ENCODE results near the gene CCDC116.

Gene CCDC116

GRCh38 chr22:21680830-21681565, 48.4 kb downstream of the CCDC116 start:
- TF ChIP-seq CTCF (IDR thresholded peaks at IDR 0.05; ENCODE audit: low read depth, low read length): no peak
- H3K9me3 ChIP-seq (ENCODE audit: severe bottlenecking): no peaks in the 10 kb centered on the region
- no peak overlapping the region for H3K4me3 ChIP-seq (ENCODE audit: low read depth, low read length)
- no peak for DNase-seq
- H3K27ac ChIP-seq: no peak overlapping the region
- H3K36me3 ChIP-seq: peaks cover 25% of the 10 kb centered on the region
- no peaks in the 10 kb centered on the region for H3K27me3 ChIP-seq (ENCODE audit: insufficient read depth, low read depth, severe bottlenecking)

GRCh38 chr22:21681566-21682370, 49.2 kb downstream of the CCDC116 start:
- no peaks in the 10 kb centered on the region for H3K27me3 ChIP-seq (ENCODE audit: insufficient read depth, low read depth, severe bottlenecking)
- H3K27ac ChIP-seq: no peak overlapping the region
- H3K9me3 ChIP-seq (ENCODE audit: severe bottlenecking): no peaks in the 10 kb centered on the region
- DNase-seq: no peak
- no peak overlapping the region for H3K4me3 ChIP-seq (ENCODE audit: low read depth, low read length)
- H3K36me3 ChIP-seq: peaks cover 25% of the 10 kb centered on the region
- TF ChIP-seq CTCF (IDR thresholded peaks at IDR 0.05; ENCODE audit: low read depth, low read length): no peak

GRCh38 chr22:21682385-21683175, 50.0 kb downstream of the CCDC116 start:
- Histone ChIP-seq H3K27ac (no peak overlapping the region), H3K27me3 (ENCODE audit: insufficient read depth, low read depth, severe bottlenecking) (no peaks in the 10 kb centered on the region), H3K36me3 (peaks cover 29% of the 10 kb centered on the region), H3K4me3 (ENCODE audit: low read depth, low read length) (no peak overlapping the region), H3K9me3 (ENCODE audit: severe bottlenecking) (no peaks in the 10 kb centered on the region)
- no peak for DNase-seq
- TF ChIP-seq CTCF (IDR thresholded peaks at IDR 0.05; ENCODE audit: low read depth, low read length): no peak

- Histone ChIP-seq H3K27me3 (ENCODE audit: insufficient read depth, low read depth, severe bottlenecking) (no peaks in the 10 kb centered on the region), H3K27ac (no peak overlapping the region), H3K36me3 (peaks cover 36% of the 10 kb centered on the region), H3K4me3 (ENCODE audit: low read depth, low read length) (no peak overlapping the region), H3K9me3 (ENCODE audit: severe bottlenecking) (no peaks in the 10 kb centered on the region)
- no peak for TF ChIP-seq CTCF (IDR thresholded peaks at IDR 0.05; ENCODE audit: low read depth, low read length)
- no peak for DNase-seq
Measured at GRCh38 chr22:21683401-21683811, 50.8 kb downstream of the CCDC116 start.

- H3K9me3 ChIP-seq (ENCODE audit: severe bottlenecking): no peaks in the 10 kb centered on the region
- no peaks in the 10 kb centered on the region for H3K27me3 ChIP-seq (ENCODE audit: insufficient read depth, low read depth, severe bottlenecking)
- peaks cover 43% of the 10 kb centered on the region for H3K36me3 ChIP-seq
- H3K4me3 ChIP-seq (ENCODE audit: low read depth, low read length): no peak overlapping the region
- no peak for TF ChIP-seq CTCF (IDR thresholded peaks at IDR 0.05; ENCODE audit: low read depth, low read length)
- no peak for DNase-seq
- no peak overlapping the region for H3K27ac ChIP-seq
Measured at GRCh38 chr22:21684492-21685163, 52.1 kb downstream of the CCDC116 start.

All from WERI-Rb-1 (cell line).